Measurements from ENCODE around the gene NAPG.
"Not testable (repeated sequence)": the region's sequence is repeated elsewhere in the genome, so short reads cannot be mapped to it uniquely, and the experiment has no call there.

Gene NAPG

DNA sequence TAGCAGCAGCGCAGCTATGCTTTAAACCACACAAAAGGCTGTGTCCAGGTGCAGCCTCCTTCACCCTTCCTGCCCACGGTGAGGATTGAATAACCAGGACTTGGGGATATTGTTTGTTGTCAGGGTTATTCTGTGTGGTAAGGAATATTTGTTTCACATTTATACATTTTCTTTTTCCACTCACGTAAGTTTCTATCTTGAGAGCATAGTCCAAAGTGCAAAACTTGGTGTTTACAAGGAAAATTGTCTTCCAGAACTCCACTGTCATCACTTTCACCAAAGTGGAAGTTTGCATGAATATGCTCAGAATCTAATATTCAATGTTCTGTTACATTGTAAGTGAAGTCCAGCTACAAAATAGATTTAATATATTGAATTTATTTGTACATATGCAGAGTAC lies 26.4 kb downstream of the NAPG start:
- no peaks in the 10 kb centered on the region for H3K27me3 ChIP-seq (replicated peaks)
- in situ Hi-C loops (cut with HindIII; ENCODE audit: low pct_ligation_motif_present, low sequenced_read_pairs): no loop called here
- no peak overlapping the region for H3K27ac ChIP-seq
- no peak for DNase-seq
- TF ChIP-seq, protein P1, sequence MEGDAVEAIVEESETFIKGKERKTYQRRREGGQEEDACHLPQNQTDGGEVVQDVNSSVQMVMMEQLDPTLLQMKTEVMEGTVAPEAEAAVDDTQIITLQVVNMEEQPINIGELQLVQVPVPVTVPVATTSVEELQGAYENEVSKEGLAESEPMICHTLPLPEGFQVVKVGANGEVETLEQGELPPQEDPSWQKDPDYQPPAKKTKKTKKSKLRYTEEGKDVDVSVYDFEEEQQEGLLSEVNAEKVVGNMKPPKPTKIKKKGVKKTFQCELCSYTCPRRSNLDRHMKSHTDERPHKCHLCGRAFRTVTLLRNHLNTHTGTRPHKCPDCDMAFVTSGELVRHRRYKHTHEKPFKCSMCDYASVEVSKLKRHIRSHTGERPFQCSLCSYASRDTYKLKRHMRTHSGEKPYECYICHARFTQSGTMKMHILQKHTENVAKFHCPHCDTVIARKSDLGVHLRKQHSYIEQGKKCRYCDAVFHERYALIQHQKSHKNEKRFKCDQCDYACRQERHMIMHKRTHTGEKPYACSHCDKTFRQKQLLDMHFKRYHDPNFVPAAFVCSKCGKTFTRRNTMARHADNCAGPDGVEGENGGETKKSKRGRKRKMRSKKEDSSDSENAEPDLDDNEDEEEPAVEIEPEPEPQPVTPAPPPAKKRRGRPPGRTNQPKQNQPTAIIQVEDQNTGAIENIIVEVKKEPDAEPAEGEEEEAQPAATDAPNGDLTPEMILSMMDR (IDR thresholded peaks at IDR 0.05; ENCODE audit: low read depth, low read length, missing control alignments): no peak
- H3K4me3 ChIP-seq (ENCODE audit: low read depth, low read length): no peak overlapping the region
- H3K36me3 ChIP-seq (replicated peaks): peaks cover 70% of the 10 kb centered on the region

DNA sequence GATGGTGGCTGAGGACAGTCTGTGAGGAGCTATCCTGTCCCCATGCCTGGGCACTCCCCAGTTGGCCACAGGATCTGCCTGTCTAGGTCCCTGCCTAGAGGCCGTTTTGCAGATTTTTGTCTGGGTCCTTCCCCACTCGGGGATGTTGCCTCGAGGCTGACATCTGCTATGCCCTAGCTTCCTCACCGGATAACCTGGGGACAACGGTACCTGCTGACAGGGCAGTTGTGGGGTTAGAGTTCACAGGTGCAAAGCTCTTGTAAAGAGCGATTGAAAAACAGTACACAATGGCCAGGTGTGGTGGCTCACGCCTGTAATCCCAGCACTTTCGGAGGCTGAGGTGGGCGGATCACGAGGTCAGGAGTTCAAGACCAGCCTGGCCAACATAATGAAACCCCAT lies 30.4 kb downstream of the NAPG start:
- H3K27ac ChIP-seq; H3K4me3 ChIP-seq (ENCODE audit: low read depth, low read length); H3K27me3 ChIP-seq (replicated peaks); DNase-seq; in situ Hi-C loops (cut with HindIII; ENCODE audit: low pct_ligation_motif_present, low sequenced_read_pairs): not testable (repeated sequence)
- H3K36me3 ChIP-seq (replicated peaks): peaks cover 43% of the 10 kb centered on the region

DNA sequence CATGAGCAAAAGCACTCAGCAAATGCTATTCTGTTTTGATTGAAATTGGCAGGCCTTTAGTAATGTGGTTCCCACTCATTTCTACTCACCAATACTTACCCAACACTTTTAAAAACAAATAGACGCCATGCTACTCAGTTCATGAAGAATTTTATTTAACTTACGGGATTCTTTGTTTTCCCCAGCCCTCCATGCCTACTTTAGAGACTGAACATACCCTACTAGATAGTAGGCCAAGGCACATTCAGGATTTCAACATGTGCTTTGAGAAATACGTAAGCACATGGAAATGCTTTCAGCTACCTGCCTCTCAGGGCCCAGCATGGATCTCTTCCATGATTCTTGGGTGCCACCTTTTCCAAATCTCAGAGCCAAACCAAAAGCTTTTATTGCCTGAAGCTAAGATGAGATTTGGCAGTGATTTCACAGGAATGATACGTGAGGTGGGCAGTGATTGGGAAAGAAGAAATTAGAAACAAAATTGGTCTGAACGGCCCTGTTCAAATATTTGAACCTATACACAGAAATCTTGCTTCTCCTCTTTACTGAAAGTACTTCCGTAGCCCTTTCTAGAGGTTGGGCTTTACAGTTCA lies 31.4 kb downstream of the NAPG start:
- H3K4me3 ChIP-seq (ENCODE audit: low read depth, low read length): no peak overlapping the region
- TF ChIP-seq, protein P1 (IDR thresholded peaks at IDR 0.05; ENCODE audit: low read depth, low read length, missing control alignments): no peak
- in situ Hi-C loops (cut with HindIII; ENCODE audit: low pct_ligation_motif_present, low sequenced_read_pairs): no loop called here
- H3K27ac ChIP-seq: no peak overlapping the region
- no peaks in the 10 kb centered on the region for H3K27me3 ChIP-seq (replicated peaks)
- peaks cover 37% of the 10 kb centered on the region for H3K36me3 ChIP-seq (replicated peaks)
- no peak for DNase-seq

DNA sequence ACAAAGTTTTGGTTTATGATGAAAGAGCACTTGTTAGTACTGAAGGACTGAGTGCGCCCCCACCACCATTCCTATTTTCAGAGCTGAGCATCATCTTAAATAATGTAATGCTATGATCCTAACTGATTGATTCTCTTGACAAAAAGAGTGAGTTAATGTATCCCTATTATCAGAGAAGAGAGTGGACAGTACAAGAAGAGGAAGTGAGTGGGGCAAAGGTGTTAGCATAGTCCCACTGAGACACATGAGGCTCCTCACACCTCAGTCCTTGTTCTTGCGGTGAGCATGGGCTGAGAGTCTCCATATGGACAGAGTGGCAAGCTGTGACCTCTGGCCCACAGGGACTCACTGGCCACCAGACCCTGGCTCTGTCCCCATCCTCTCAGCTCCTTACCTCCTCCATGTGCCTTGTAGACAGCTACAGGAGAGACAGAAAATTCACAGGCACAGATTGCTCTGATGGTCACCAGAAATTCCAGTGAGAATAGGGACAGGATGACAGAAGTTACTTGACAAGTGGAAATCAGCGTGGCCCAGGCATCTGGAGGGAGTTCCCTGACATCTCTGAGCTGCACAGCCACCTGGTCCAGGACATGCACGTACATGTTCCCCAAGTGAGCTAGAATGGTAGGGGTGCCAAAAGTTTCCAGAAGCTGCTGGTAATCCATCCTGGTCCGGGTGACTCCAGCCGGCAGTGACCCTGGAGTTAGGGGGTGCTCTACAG lies 32.6 kb downstream of the NAPG start:
- in situ Hi-C loops (cut with HindIII; ENCODE audit: low pct_ligation_motif_present, low sequenced_read_pairs): no loop called here
- no peak overlapping the region for H3K4me3 ChIP-seq (ENCODE audit: low read depth, low read length)
- H3K27me3 ChIP-seq (replicated peaks): no peaks in the 10 kb centered on the region
- TF ChIP-seq, protein P1 (IDR thresholded peaks at IDR 0.05; ENCODE audit: low read depth, low read length, missing control alignments): no peak
- H3K27ac ChIP-seq: no peak overlapping the region
- H3K36me3 ChIP-seq (replicated peaks): peaks cover 27% of the 10 kb centered on the region
- DNase-seq: no peak

DNA sequence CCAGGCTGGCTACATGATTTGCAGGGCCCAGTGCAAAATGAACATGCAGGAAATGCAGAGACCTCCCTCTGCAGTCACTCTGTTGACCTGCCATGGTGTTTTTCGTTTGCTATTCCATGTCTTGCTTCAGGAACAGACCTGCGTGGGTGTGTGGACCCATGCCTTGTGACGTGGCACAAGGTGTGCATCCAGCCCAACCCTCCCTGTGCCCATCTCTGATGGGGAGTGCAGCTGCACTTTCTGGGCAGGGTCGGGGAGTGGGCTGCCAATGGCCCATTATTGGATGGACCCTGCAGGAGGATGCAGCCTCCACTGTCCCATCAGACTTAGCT lies 33.1 kb downstream of the NAPG start:
- DNase-seq: no peak
- Histone ChIP-seq H3K4me3 (ENCODE audit: low read depth, low read length) (no peak overlapping the region), H3K27ac (no peak overlapping the region), H3K27me3 (replicated peaks) (no peaks in the 10 kb centered on the region), H3K36me3 (replicated peaks) (peaks cover 24% of the 10 kb centered on the region)
- in situ Hi-C loops (cut with HindIII; ENCODE audit: low pct_ligation_motif_present, low sequenced_read_pairs): no loop called here
- TF ChIP-seq, protein P1 (IDR thresholded peaks at IDR 0.05; ENCODE audit: low read depth, low read length, missing control alignments): no peak

DNA sequence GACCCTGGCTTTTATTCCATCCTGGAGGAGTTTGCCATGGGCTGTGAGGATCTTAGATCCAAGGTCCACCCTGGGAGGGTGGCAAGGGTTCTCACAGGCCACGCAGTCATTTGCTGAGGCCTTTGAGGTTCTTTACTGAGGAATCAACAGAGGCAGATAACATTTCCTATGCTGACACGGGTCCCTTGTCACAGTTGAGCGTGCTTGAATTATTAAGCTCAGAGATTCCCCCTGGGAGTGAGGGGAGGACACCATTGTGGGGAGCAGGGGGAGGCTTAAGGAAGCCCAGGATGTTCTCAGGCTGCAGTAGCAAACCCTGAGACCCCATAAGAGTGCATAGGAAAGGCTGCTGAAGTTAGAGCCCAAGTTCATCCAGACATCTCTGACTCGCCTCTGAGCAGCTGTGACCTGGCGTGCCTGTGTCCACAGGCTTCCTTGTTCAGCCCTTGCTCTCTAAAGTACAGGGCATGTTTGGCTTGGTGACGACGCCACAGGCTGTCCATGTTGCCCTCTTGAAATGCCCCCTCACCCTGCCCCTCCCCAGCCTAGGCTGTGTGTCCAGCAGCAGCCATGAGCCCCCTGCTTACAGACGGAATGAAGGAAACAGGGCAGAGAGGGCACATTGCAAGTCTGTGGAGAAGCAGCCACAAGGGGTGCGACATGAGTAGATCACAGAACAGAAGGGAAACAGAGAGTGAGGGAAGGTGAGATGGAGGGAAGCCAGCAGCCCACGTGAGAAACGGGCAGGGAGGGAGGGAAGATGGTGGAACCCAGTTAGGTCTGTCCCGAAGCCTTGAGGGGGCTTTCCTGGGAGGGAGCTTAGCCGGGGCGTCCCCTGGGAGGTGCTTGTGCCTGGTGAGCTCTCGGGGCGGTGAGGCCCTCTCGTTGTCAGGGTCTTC lies 34.0 kb downstream of the NAPG start:
- no peaks in the 10 kb centered on the region for H3K27me3 ChIP-seq (replicated peaks)
- H3K4me3 ChIP-seq (ENCODE audit: low read depth, low read length): peak overlapping the region; percentile 24
- H3K36me3 ChIP-seq (replicated peaks): peaks cover 16% of the 10 kb centered on the region
- no peak overlapping the region for H3K27ac ChIP-seq
- no peak for DNase-seq
- TF ChIP-seq, protein P1 (IDR thresholded peaks at IDR 0.05; ENCODE audit: low read depth, low read length, missing control alignments): peak; percentile 25
- in situ Hi-C loops (cut with HindIII; ENCODE audit: low pct_ligation_motif_present, low sequenced_read_pairs): no loop called here
